MM.1S (cell line): ENCODE results near the gene ZNF827.

ENCODE experiments used
- EZH2 ChIP-seq: fragments of 300-600 bp; sonication (generic); optimal IDR thresholded peaks from 2 replicates; pipeline ENCODE3; 2017; ENCODE audit warnings: low read depth, mild to moderate bottlenecking, antibody characterized with exemption, low read length, mixed read lengths
- TF ChIP-seq, protein P1 (sequence below): fragments of 300-600 bp; sonication (generic); IDR thresholded peaks from 2 replicates; pipeline ENCODE4 v1.5.1; 2016; ENCODE audit warnings: antibody characterized with exemption, low read length, mixed read lengths

GRCh38 chr4:145822181-145822580 lies 116.4 kb downstream of the ZNF827 start:
- no peak for TF ChIP-seq EZH2
- TF ChIP-seq, protein P1, sequence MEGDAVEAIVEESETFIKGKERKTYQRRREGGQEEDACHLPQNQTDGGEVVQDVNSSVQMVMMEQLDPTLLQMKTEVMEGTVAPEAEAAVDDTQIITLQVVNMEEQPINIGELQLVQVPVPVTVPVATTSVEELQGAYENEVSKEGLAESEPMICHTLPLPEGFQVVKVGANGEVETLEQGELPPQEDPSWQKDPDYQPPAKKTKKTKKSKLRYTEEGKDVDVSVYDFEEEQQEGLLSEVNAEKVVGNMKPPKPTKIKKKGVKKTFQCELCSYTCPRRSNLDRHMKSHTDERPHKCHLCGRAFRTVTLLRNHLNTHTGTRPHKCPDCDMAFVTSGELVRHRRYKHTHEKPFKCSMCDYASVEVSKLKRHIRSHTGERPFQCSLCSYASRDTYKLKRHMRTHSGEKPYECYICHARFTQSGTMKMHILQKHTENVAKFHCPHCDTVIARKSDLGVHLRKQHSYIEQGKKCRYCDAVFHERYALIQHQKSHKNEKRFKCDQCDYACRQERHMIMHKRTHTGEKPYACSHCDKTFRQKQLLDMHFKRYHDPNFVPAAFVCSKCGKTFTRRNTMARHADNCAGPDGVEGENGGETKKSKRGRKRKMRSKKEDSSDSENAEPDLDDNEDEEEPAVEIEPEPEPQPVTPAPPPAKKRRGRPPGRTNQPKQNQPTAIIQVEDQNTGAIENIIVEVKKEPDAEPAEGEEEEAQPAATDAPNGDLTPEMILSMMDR: no peak
